WI38 (cell line): Measurements from ENCODE around the gene PEX10.

ENCODE experiments used
- H3K4me3 ChIP-seq: 2 replicates; pipeline ENCODE4 v1.5.1; 2011; ENCODE audit warnings: low read depth, mild to moderate bottlenecking, control low read depth, low read length
- CTCF ChIP-seq: IDR thresholded peaks from 2 replicates; pipeline ENCODE4 v1.5.1; 2012; ENCODE audit warnings: low read depth, mild to moderate bottlenecking, control low read depth, low read length

PEX10 gene

GRCh38 chr1:2380816-2381591, 31.4 kb downstream of the PEX10 start:
- TF ChIP-seq CTCF = no peak
- H3K4me3 ChIP-seq = no peak overlapping the region

- TF ChIP-seq CTCF = no peak
- H3K4me3 ChIP-seq = no peak overlapping the region
Measured at GRCh38 chr1:2379733-2380404, 32.5 kb downstream of the PEX10 start.

GRCh38 chr1:2378956-2379732, 33.2 kb downstream of the PEX10 start:
- TF ChIP-seq CTCF = no peak
- H3K4me3 ChIP-seq = no peak overlapping the region

GRCh38 chr1:2378441-2378851, 33.9 kb downstream of the PEX10 start:
- TF ChIP-seq CTCF = no peak
- no peak overlapping the region for H3K4me3 ChIP-seq

- H3K4me3 ChIP-seq = no peak overlapping the region
- no peak for TF ChIP-seq CTCF
Measured at GRCh38 chr1:2377751-2378440, 34.5 kb downstream of the PEX10 start.

- no peak for TF ChIP-seq CTCF
- no peak overlapping the region for H3K4me3 ChIP-seq
Measured at GRCh38 chr1:2376931-2377672, 35.3 kb downstream of the PEX10 start.
